ENCODE measurements around the gene SMIM32.

The SMIM32 gene

DNA sequence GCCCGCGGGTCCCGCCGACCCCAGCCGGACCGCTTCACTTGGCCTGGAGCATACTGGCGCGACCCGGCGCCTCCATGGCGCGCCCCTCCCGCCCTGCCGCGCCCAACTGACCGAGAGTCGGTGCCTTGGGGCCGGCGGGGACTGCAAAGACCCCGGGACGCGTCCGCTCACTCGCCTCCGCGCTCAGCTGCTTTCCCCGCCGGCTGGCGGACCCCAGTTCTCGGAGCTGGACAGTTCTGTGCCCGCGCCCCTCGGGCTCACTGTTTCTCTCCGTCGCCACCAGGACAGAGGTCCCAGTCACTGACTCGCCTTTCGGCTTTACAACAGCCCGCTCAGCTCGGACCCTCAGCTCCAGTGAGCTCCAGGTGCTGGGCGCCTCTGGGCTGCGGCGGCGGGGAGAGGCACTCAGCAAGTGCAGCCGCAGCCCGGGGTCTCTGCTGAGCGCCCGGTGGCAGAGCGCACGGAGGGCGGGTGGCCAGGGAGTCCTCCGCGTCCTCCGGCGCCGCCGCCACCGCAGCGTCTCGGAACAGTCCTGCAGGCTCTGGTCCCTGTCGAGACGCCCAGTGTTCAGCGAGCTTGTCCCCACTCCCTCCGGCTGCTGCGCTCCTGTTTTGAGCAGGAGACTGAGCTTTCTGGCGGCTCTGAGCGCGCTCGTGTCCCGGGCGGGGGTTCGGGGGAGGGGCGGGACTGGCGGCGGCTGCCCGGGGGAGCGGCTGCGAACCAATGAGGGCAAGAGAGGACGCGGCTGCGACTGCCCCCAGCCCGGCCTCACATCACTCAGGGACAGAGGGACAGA, at the start of gene SMIM32:
TSS of gene SMIM32 (minus strand) at position 637 of the 796 bp plus-strand sequence. CDS start 638 bp downstream, outside the sequence.
- no peak for DNase-seq (ENCODE audit: low read depth)

DNA sequence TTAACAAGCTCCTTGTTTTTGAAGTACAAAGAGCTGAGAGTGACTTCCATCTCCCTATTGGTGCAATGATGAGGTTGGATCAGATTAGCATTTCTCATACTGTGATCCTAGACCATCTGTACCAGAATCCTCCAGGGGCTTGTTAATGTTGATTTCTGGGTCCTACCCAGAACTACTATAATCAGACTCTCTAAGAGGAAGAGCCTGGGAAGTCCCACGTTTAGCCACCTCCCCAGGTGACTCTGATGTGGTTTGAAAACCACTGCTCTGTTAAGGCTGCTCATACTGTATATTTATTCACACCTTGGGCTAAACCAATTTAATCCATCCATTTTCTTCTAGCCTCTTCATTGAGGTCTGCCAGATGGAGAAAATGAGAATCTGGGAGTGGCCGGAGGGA, 49.6 kb upstream of the SMIM32 start:
- DNase-seq (ENCODE audit: low read depth) = no peak

DNA sequence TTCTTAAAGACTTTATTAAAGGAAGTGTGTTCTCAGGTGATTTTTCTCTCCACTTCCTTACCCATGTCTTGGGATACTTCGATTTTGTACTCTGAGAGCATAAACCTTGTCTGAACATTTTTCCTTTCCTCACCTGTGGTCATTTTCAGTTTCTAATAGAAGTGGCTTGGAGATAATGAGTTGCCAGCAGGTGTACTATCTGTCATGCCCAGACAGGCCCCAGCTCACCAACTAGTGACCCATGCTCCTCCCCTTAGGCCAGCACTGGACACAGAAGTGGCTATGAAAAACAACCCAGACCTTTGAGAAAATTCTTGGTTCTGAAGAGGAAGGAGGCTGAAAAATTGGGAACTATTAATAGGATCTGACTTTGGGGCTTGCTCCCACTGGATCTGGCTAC, 49.2 kb upstream of the SMIM32 start:
- no peak for DNase-seq (ENCODE audit: low read depth)

DNA sequence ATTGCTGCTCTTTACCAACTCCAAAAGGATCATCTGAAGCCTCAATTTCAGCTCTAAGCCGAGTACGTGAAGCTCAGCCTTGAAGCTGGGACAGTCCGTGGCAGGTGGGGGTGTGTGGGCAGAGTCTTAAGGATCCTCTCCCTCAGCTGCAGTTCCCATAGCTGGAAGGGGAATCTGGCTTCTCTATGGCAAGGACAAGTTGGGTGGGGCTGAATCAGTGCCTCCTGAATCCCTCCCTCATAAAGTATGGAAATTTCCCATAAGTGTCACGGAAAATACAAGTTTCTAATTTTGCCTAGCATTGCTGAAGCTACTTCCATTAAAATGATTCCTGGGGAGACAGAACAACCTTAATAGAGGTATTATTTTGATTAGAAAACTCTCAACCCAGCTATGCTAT, 47.9 kb upstream of the SMIM32 start:
- DNase-seq (ENCODE audit: low read depth) = no peak

DNA sequence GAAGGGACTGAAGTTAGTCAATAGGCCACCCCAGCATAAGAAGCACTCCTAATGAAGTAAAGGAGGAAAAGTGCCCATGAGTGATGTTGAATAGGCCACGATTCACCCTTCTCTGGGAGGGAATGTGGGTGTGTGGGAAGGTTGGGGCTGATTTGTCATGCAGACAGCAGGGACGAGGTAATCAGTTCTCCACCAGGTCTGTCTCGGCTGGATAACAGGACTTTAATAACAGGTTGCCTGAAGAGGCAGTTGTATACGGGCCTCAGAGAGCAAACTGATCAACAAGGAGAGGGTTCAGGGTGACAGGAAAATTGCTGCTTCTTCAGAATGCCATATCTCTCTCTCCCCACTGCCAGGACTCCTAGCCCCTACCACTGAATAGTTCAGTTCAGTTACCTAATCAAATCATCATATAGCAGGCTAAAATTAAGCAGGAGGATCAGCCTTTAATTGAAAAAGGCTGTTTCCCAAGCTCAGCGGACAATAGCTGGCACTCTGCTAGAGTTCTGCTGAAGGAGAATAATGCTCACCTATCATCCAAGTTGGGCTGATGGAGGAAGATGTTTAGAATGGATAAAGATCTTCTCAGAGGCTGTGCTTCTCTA, 43.6 kb upstream of the SMIM32 start:
- no peak for DNase-seq (ENCODE audit: low read depth)

DNA sequence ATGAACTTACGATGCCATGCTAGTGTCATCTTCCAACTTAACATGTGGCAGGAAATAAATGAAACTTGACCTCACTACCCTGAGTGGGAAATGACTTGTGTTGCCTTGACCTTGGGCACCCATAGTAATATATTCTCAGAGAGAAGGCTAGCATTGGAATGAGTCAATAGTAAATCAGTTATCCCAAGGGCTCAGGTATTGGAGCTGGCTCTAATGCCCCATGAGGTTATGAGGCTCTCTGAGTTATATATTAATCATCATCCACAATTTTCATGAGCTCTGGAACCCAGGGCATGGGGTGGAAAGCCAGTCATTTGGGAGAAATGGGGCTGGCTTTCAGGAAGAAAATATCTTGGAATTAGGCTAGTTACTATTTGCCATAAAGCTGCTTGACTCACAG, 42.4 kb upstream of the SMIM32 start:
- DNase-seq (ENCODE audit: low read depth) = no peak

DNA sequence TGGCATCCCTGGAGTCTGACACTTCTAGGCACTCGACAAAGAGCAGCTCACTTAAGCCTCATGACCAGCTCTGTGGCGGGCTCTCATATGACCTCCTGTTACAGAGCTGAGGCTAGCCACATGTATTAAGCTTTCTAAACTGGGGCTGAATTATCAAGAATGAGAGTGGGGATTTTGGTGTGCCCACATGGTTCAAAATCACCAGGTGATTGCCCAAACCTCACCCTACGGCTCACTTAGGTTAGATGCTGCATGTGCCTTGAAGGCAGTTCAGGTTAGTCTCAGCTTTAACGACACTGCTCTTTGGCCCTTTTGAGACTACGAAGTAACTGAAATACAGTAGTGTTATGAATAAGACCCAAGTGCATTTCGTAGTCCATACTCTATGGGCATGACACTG, 39.4 kb upstream of the SMIM32 start:
- DNase-seq (ENCODE audit: low read depth) = no peak

DNA sequence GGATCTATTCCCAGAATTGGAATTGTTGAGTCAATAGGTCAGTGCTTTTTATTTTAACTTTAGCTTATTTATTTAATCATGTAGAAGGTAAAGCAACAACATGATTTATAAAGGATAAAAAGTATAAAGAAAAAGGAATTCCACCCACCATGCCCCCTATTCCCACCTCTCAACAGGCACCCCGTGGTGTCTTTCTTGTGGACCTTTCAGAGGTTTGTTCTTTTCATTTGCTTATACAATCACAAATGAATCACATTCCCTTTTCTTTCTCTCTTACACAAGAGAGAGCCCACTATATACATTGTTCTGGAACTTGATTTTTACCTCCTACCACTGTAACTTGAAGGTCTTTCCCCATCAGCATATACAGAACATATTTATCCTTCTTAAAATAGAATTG, 37.2 kb upstream of the SMIM32 start:
- no peak for DNase-seq (ENCODE audit: low read depth)

DNA sequence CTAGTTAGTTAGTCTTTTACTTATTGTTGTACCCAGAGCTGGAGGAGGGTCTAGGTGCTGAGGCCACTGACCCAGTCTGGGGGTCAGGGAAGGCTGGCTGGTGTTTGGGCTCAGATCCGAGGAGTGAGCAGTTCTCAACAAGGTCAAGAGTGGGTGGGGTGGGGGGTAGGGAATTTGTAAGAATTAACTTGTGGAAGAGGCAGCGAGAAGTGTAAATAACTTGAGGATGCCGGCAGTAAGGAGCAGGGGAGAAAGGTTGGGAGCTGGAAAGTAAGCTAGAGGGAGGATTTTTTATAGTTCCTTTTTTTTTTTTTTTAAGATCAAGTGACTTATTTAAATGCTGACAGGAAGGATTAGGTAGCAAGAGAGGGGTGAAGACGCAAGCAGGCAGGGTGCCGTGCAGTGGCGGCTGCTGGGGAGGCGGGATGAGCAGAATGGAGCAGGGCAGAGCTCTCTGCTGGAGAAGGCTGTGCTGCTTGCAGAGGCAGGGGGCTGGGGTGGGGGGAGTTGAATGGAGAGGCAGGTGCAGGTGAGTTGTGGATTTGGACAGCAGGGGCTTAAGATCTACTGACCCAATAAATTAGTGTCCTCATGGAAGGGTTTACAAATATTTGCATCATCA, 35.3 kb upstream of the SMIM32 start:
- DNase-seq (ENCODE audit: low read depth) = no peak

DNA sequence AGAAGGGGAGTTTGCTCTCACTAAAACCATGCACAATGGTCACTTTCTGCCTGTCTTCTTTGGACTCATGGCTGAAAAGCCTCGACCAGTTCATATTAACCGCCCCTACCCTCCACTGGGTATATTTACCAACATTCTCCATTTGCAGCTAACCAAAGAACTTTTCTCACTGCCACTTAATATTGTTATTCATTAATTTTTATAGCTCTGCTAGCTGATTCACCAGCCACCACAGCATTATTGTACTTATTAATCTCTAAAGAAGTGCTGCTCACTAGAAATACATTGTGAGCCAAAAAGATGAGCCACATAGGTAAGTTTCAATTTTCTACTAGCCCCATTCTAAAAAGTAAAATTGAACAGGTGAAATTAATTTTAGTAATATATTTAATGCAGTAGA, 33.4 kb upstream of the SMIM32 start:
- no peak for DNase-seq (ENCODE audit: low read depth)

DNA sequence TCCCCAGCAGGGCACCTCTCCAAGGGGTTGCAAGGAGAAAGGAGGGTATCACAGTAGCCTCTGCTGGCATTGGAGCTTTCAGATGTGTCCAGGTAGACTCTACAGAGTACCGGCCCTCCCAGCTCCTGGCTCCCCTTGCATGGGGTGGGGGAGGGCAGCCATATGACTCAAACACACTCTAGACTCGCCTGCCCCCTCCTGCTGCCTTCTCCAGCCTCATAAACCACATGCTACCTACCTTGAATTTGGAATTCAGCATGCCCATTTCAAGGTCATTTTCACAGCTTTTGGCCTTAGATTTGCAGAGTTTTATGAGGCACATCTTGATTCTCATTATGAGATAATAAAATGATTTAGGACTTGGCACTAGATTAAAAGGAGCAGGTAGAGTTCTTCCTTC, 32.8 kb upstream of the SMIM32 start:
- DNase-seq (ENCODE audit: low read depth) = no peak

DNA sequence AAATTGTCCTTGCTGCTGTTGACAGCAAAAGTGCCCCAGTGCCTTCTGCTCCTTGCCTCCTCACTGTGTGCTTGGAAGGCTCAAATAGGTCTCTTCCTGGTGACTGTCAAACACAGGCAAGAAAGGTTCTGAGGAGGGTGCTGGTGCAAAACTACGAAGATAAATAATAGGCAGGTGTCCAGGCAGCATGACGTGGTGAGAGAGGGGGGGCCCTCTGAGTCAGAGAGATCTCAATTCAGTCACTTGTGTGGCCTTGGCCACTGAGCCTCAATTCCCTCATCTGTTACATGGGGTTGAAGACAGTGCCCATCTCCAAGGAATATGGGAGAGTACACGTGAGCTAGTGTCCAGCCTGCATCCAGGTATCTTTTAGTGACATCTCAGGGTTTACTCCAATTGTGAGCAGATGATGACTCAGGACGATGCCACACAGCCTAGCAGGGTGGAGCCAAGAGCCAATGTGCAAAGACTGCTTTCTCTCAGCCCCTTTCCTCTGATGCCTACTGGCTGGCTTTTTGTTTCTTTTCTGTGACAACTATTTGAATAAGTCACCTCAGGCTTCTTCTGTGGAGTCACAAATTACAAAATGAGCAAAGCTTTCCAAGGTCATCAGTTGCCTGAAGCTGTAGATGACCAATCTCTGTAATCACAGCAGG, 29.7 kb upstream of the SMIM32 start:
- DNase-seq (ENCODE audit: low read depth) = no peak

DNA sequence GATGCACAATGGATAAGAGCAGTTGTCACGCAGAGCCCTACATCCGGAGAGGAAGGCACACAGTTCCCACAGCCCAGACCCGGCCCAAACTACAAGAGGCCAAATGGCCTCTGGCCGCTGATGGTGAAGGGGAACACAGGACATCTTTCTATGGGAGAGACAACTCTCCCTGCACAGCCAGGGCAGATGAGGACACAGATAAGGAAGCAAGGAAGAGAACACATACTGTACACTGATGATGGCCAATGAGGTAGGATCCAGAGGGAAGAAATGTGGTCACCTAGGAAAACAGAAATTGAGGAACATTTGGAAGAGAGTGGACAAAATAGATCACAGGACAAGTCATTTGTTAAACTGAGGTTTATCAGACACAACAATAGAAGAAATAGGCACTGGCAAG, 28.4 kb upstream of the SMIM32 start:
- no peak for DNase-seq (ENCODE audit: low read depth)

DNA sequence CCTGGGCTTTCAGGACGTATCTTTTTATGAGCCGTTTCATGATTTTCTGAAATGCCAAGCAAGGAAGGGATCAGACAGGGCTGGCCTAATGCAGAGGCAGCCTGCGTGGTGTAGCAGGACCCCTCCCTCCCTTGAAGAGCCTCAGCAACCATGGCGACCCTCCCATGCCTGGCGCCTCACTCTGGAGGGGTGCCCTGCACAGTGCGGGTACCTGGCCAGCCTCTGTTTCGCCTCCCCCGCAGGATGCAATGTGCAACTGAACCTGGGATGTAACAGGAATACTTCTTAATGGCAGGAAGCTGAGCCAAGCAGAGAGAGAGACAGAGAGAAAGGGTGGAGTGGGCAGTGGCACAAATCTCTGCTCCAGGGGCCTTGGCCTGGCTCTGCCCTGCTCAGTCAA, 23.3 kb upstream of the SMIM32 start:
- DNase-seq (ENCODE audit: low read depth) = no peak

DNA sequence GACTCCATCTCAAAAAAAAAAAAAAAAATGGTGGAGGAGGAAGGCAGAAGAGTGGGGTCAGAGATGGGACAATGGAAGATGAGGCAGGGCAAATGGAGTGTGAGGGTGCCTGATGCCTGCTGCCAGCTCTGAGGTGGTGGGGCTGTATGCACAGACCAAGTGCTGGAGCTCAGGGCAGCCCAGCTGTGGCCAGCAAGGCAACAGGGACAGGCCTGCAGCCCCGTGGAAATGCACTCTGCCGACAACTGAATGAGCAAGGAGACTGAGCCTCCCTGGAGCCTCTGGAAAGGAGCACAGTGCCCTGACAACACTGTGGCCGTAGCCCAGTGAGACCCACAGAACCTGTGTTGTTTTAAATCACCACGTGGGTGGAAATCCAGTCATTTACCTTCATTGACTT, 22.9 kb upstream of the SMIM32 start:
- DNase-seq (ENCODE audit: low read depth) = no peak

DNA sequence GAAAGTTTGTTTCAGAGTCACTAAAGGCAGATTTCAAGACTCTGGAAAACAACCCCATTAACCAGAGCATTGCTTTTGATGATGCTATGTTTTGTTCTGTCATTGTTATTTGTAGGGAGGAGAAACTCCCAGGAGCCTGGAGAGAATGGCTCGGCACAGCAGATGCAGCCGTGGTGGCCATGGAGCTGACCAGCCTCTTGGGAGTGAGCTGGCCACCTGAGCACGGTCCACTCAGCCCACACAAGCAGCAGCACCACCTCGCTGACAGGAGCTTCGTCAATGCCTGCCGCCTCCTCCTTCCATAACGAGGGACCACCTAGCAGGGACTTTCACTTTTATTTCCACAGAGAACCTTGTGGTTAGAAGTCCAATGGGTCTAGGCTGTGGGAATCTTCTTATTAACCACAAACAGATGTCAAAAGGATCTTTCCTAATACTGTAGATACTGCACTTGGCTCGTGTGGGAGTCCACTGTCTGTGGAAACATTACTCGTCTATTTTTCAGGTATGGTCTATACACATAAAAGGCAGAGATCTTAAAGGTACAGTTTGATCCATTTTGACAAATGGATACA, 21.0 kb upstream of the SMIM32 start:
- DNase-seq (ENCODE audit: low read depth) = no peak

DNA sequence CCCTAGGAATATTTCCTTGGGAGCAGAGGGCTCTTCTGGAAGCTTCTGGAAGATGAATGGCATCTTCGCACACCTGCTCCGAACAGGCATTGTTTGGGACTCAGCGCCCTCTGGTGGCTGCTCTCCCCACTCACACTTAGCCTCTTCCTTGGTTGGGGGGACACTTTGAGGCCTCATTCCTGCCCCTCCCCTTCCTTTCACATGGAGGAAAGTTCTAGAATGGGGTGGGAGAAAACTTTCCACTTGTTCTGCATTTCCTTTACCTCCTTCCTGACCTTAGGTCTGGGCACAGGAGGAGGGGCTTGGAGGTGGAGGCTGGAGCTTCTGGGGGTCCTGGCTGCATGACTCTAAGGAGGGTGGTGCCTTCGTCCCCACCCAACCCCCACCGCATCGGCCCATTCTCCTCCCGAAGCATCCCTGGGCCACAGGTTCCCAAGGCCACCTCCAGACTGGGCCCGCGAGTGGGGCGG, 19.3 kb upstream of the SMIM32 start:
- peak; percentile 20 for DNase-seq (ENCODE audit: low read depth)

DNA sequence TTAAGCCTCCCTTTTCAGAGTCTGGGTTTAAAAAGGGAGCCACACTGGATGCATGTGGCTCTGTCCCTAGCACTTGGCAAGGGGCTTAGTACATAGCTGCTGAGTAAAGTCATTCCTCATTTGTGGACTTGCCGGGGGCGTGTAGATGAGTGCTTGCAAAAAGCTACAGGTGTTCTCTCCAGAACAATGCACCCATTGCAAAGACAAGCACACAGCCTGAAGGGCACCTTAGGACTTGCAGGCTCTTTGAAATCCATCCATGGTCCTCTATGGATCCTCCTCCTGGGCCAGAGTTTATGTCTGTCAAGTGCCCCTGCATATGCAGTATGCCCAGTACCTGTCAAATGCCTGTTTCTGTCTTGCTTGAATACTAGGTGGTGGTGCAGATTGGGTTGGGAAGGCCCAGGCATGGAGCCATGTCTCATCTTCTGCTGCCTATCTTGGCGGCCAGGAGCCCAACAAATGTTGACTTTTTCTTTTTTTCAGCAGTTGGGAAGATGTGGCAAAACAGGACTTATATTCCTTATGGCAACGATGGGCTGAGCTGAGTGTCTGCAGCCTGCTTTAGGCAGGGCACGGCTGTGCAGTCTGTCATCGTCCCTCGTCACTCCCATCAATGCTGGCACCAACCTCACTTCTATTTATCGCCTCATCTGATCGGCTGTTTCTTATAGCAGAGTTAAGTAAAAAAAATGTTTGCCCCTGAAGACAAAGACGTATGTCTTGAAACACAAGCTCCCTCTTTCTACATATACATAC, 18.5 kb upstream of the SMIM32 start:
- no peak for DNase-seq (ENCODE audit: low read depth)

DNA sequence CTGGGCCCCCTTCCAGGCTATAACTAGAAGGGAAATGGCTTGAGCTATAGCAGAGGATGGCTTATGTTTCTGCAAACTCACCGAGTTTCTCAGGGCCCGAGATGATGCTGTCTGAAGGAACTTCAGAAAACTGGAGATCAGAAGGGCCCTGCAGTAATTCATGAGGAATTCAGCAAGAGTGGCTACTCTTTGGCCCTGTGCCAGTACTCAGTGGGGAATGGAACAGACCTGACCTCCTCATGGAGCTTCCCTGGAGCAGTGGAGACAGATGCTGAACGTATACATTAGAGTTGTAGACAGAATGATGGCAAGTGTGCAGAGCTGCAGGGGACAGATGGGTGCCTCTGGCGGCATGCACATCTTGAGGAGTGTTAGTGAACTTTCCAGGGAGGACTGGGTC, 17.3 kb upstream of the SMIM32 start:
- no peak for DNase-seq (ENCODE audit: low read depth)

DNA sequence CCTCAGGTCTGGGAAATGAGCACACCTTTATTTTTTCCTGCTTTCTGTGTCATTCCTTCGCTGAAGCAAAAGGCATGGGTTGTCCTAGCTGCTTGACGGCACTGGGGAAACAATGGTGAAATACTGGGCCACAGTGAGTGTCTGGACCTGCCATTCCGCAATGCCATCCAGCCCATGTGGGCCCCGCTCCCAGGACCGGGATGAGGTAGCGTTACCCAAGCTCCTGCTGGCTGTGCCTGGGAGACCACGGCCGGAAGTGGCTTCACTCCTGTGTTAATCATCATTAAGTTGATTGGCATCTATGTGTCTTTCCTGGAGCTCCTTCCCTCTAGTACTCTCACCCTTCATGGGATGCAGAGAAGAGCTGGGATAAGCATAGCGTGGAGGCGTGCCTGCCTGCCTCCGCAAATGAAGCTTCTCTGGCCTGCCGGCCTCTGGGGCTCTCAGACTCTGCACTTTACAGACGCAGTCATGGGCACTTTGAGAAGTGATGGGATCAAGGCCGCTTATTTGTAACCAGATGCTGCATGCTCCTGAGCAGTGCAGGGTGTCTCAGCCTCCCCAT, 16.5 kb upstream of the SMIM32 start:
- no peak for DNase-seq (ENCODE audit: low read depth)

DNA sequence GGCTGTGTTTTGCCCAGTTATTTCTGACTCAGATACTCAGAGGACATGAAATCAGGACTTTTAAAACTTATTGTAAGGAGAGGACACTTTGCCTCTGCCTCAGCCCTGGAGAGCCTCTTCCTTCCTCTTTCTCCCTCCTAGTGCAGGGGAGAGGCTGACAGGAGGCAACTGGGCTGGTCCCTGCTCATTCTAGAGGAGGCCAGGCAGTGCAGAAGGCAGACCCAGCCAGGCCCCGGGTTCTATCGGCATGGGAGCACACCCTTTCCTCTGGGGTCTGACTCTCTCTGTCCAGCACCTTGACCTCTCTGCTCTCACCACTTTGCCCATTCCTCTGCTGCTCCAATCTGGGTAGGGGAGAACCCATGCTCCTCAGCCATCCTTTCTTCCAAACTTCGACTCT, 16.0 kb upstream of the SMIM32 start:
- no peak for DNase-seq (ENCODE audit: low read depth)
